H1 (cell line): ENCODE results near the gene ZDHHC22. TPM values are rescaled to one million over a fixed set of nuclear protein-coding genes. Genes with fewer than 3 reads are reported as not detected.

Experiments
- YY1 ChIP-seq: IDR thresholded peaks from 2 replicates; pipeline ENCODE4 v1.6.1; 2011; ENCODE audit warnings: low read depth, mild to moderate bottlenecking, low read length
- polyA plus RNA-seq, 7 experiments: library from polyadenylated mRNA; depleted of rRNA in 3 of 7; stranded (reverse) in 5 of 7; unstranded in 2 of 7; fragments of >200 nt in 5 of 7; fragments of 200-250 nt in 2 of 7; gene quantifications; 1 replicate in 5 of 7; 2 replicates in 1 of 7; 4 replicates in 1 of 7; pipeline versions ENCODE4 v1.2.1 to v1.2.3, GENCODE V29; 2011 to 2013; ENCODE audit warnings: missing spikeins in 2 of 7, mixed read lengths in 2 of 7
- total RNA-seq: library from RNA; stranded (reverse); fragmentation: NEBNext Ultra II Directional; extraction: Animal tissue kit (Norgen Biotek cat#: 25700); gene quantifications from 2 replicates; pipeline ENCODE4 v1.2.1, GENCODE V29; 2021

Gene ZDHHC22
- total and polyA plus RNA-seq, 2 of the 8 experiments (the other 6 are each of a cell fraction or from before 2014, with no cell fraction given): 23.8 to 55.2 TPM

DNA sequence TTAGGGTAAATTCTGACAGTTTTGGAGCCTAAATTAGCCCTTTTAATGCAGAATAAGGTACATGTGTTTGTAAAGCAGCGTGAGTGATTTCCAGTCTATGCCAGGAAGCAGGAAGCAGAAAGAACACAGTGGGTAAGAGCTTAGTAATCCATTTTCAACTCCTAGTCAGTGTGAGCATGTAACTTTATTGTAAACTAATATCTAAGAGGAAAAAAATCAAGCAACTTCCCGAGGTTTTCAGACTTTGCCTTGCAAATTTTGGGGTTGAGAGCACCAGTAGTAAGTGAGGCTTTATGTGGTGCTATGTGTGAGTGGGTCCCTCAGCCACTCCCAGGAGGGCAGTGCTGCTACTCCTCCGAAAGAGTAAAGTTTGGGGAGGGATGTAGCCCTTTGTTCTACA is 40.6 kb downstream of the ZDHHC22 start (continued):
- no peak for TF ChIP-seq YY1
